ENCODE measurements around the gene ALKAL2.

The ALKAL2 gene

GRCh38 chr2:238431-238830 is 49.5 kb downstream of the ALKAL2 start:
- DNase-seq = no peak

- no peak for DNase-seq
Observed at GRCh38 chr2:237878-238277, 50.0 kb downstream of the ALKAL2 start.

GRCh38 chr2:236993-237539 is 50.8 kb downstream of the ALKAL2 start:
- no peak for DNase-seq

GRCh38 chr2:234421-234820 is 53.5 kb downstream of the ALKAL2 start:
- DNase-seq = no peak

- DNase-seq = no peak
Observed at GRCh38 chr2:233030-233429, 54.9 kb downstream of the ALKAL2 start.

- DNase-seq = no peak
Observed at GRCh38 chr2:231521-232185, 56.2 kb downstream of the ALKAL2 start.
